Esophagus muscularis mucosa (tissue), 4 donors: Measurements from ENCODE around the gene PITPNM3.

Experiments
- EP300 ChIP-seq: sonication (generic); formaldehyde crosslinking; IDR thresholded peaks from one replicate; pipeline ENCODE4 v1.6.1; 2017; ENCODE audit warnings: antibody characterized with exemption
- POLR2A ChIP-seq: fragments of 450-650 bp; IDR thresholded peaks from one replicate; pipeline ENCODE4 v1.6.1; 2017; ENCODE audit warnings: antibody characterized with exemption, moderate library complexity, mild to moderate bottlenecking, low read depth
- TF ChIP-seq, protein P1 (sequence below), 3 experiments: fragments of 200-600 bp in 2 of 3; fragments of 450-650 bp in 1 of 3; sonication (generic) in 2 of 3; IDR thresholded peaks; one replicate each; pipeline ENCODE4 v1.5.1; 2017 to 2019; ENCODE audit warnings: antibody characterized with exemption in 3 of 3, mild to moderate bottlenecking in 2 of 3, moderate library complexity in 1 of 3

DNA sequence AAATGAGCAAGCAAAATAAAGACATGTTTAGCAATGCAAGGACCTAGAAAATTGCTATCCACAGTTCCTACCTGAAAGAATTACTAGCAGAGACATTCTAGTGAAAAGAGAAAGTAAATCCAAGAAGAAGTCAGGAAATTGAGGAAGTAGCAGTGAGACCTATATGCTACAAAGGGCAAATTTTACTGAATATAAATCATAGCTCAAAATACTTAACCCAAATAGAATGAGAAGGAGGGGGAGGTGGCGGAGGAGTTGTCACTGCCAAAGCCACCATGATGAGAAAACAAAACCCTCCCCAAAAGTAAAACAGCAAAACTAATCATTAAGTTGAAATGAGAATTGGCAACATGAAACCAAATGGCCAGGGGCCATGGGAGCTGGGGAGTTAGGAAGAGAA, 39.3 kb downstream of the PITPNM3 start:
- TF ChIP-seq POLR2A (no peak), EP300 (no peak)
- TF ChIP-seq, protein P1, sequence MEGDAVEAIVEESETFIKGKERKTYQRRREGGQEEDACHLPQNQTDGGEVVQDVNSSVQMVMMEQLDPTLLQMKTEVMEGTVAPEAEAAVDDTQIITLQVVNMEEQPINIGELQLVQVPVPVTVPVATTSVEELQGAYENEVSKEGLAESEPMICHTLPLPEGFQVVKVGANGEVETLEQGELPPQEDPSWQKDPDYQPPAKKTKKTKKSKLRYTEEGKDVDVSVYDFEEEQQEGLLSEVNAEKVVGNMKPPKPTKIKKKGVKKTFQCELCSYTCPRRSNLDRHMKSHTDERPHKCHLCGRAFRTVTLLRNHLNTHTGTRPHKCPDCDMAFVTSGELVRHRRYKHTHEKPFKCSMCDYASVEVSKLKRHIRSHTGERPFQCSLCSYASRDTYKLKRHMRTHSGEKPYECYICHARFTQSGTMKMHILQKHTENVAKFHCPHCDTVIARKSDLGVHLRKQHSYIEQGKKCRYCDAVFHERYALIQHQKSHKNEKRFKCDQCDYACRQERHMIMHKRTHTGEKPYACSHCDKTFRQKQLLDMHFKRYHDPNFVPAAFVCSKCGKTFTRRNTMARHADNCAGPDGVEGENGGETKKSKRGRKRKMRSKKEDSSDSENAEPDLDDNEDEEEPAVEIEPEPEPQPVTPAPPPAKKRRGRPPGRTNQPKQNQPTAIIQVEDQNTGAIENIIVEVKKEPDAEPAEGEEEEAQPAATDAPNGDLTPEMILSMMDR (IDR thresholded peaks at IDR 0.05), result no peak
